Endodermal cell (in vitro differentiated cells): ENCODE results near the gene UNC5CL. TPM values are rescaled to one million over a fixed set of nuclear protein-coding genes. Genes with fewer than 3 reads are reported as not detected.
A peak's percentile ranks its signal among the peaks of the same experiment; 100 is the strongest.
"Not testable (repeated sequence)": the region's sequence is repeated elsewhere in the genome, so short reads cannot be mapped to it uniquely, and the experiment has no call there.

Experiments used
- DNase-seq: peaks from one replicate; pipeline ENCODE4 v3.0.0-alpha.2; 2017
- H3K27ac ChIP-seq: 2 replicates; pipeline ENCODE4 v1.5.1; 2013; ENCODE audit warnings: mild to moderate bottlenecking, low read depth, low read length, moderate library complexity
- H3K27me3 ChIP-seq: 2 replicates; pipeline ENCODE4 v1.6.1; 2013; ENCODE audit warnings: mild to moderate bottlenecking, low read length, moderate library complexity; ENCODE audit not compliant: insufficient read depth, control insufficient read depth, poor library complexity, severe bottlenecking
- H3K36me3 ChIP-seq: 2 replicates; pipeline ENCODE4 v1.7.0; 2013; ENCODE audit warnings: mild to moderate bottlenecking, low read length, moderate library complexity; ENCODE audit not compliant: control insufficient read depth, insufficient read depth
- H3K4me1 ChIP-seq: one replicate; pipeline ENCODE4 v1.7.0; 2013; ENCODE audit warnings: low read length; ENCODE audit not compliant: control insufficient read depth, insufficient read depth
- H3K4me3 ChIP-seq: 2 replicates; pipeline ENCODE4 v1.5.1; 2013; ENCODE audit warnings: mild to moderate bottlenecking, low read length, moderate library complexity
- H3K9ac ChIP-seq: 2 replicates; pipeline ENCODE4 v1.6.1; 2013; ENCODE audit warnings: mild to moderate bottlenecking, low read length, moderate library complexity; ENCODE audit not compliant: poor library complexity, severe bottlenecking; ENCODE audit errors: extremely low read depth
- H3K9me3 ChIP-seq: 2 replicates; pipeline ENCODE4 v1.6.1; 2013; ENCODE audit warnings: mild to moderate bottlenecking, low read length, moderate library complexity; ENCODE audit not compliant: control insufficient read depth
- H3K27ac Mint-ChIP-seq: 2 replicates; pipeline ENCODE4 v1.8.0; 2020; ENCODE audit warnings: mixed read lengths
- H3K27me3 Mint-ChIP-seq: 2 replicates; pipeline ENCODE4 v1.8.0; 2021; ENCODE audit warnings: mild to moderate bottlenecking, mixed read lengths; ENCODE audit not compliant: insufficient read depth
- H3K36me3 Mint-ChIP-seq: 2 replicates; pipeline ENCODE4 v1.8.0; 2020; ENCODE audit warnings: low read depth, mixed read lengths
- H3K4me1 Mint-ChIP-seq: 2 replicates; pipeline ENCODE4 v1.8.0; 2020; ENCODE audit warnings: mixed read lengths
- H3K4me3 Mint-ChIP-seq: 2 replicates; pipeline ENCODE4 v1.8.0; 2020; ENCODE audit warnings: mild to moderate bottlenecking, moderate library complexity, mixed read lengths
- H3K9me3 Mint-ChIP-seq: 2 replicates; pipeline ENCODE4 v1.8.0; 2020; ENCODE audit warnings: mild to moderate bottlenecking, mixed read lengths
- CTCF ChIP-seq: fragments of 200-600 bp; sonication (generic); conservative IDR thresholded peaks from 2 replicates; pipeline ENCODE4 v1.5.0; 2021; ENCODE audit warnings: antibody characterized with exemption, mild to moderate bottlenecking
- WGBS, 2 experiments: methylation state at CpG; one replicate each; pipeline versions ENCODE4 v1.1.5 to v1.1.7; 2013; ENCODE audit warnings: missing lambda C conversion rate in 2 of 2, mixed read lengths in 1 of 2; ENCODE audit not compliant: insufficient coverage in 1 of 2, insufficient read length in 1 of 2; 5-methylcytosine and 5-hydroxymethylcytosine counted together
- total RNA-seq, 2 donors: library from RNA; stranded (reverse); fragmentation: NEBNext Ultra II Directional in 1 of 2; extraction: Animal tissue kit (Norgen Biotek cat#: 25700) in 1 of 2; gene quantifications; 2 replicates in 1 of 2; 3 replicates in 1 of 2; pipeline ENCODE4 v1.2.1, GENCODE V29; 2021

The UNC5CL gene
- total RNA-seq, 2 donors from 2014 or later = 3.8 to 4.7 TPM

DNA sequence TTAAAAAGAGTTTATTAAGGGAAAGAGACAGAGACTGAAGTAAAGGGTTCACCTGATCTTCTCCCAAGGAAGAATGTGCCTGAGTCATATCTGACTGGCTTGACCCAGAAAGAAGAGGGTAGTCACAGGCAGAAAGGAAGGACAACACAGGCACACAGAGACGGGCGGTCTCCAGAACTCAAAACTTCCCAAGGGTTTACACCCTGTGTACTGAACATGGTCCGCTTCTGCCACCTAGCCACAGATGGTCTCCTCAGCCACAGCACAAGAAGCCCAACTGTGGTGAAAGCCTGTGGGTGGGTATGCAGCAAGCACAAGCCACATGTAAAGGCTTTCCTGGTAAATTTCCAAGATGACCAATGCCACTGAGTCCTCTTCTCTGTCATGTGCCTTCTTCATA lies 17.2 kb downstream of the UNC5CL start:
- H3K9ac ChIP-seq = no peak overlapping the region
- H3K27me3 ChIP-seq = no peaks in the 10 kb centered on the region
- Mint-ChIP-seq H3K27ac (no peak overlapping the region), H3K9me3 (peaks cover 6% of the 10 kb centered on the region), H3K4me3 (no peak overlapping the region), H3K4me1 (peaks cover 3% of the 10 kb centered on the region), H3K27me3 (no peaks in the 10 kb centered on the region), H3K36me3 (peaks cover 4% of the 10 kb centered on the region)
- WGBS, 2 experiments = 82 to 85% methylated on average over 2 to 3 of the region's 3 CpGs
- DNase-seq = peak; percentile 65
- H3K4me3 ChIP-seq = no peak overlapping the region
- peaks cover 7% of the 10 kb centered on the region for H3K9me3 ChIP-seq
- TF ChIP-seq CTCF = peak; percentile 52
- H3K4me1 ChIP-seq = no peaks in the 10 kb centered on the region
- no peaks in the 10 kb centered on the region for H3K36me3 ChIP-seq
- H3K27ac ChIP-seq = no peak overlapping the region

DNA sequence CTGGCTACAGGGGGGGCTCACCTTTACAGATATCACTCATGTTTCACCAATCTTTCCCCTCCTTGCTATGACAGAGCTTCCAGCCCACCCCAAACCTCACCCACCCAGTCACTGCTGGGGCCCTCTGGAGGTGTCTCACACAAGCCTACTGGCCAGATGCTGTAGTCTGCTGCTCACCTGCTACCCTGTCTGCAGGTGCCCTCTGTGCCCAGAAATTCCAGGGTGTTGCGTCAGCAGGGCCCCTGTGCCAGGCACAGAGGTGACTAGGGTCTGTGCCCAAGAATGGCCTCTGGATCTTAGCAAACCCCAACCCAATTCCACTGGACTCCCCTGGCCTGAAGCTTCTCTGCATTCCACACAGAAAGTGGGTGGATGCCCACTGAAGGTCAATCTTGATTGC lies 21.4 kb downstream of the UNC5CL start:
- no peaks in the 10 kb centered on the region for H3K36me3 ChIP-seq
- Mint-ChIP-seq H3K9me3 (peaks cover 6% of the 10 kb centered on the region), H3K4me1 (peaks cover 3% of the 10 kb centered on the region), H3K27me3 (no peaks in the 10 kb centered on the region), H3K4me3 (no peak overlapping the region), H3K27ac (no peak overlapping the region), H3K36me3 (no peaks in the 10 kb centered on the region)
- no peaks in the 10 kb centered on the region for H3K4me1 ChIP-seq
- no peaks in the 10 kb centered on the region for H3K27me3 ChIP-seq
- H3K27ac ChIP-seq = no peak overlapping the region
- H3K9ac ChIP-seq = no peak overlapping the region
- peaks cover 7% of the 10 kb centered on the region for H3K9me3 ChIP-seq
- H3K4me3 ChIP-seq = no peak overlapping the region
- TF ChIP-seq CTCF = no peak
- DNase-seq = no peak
- WGBS, 2 experiments = 83 to 97% methylated on average over 1 of the region's 1 CpG

GRCh38 chr6:41015860-41016259 lies 23.2 kb downstream of the UNC5CL start:
- not testable (repeated sequence) for H3K27ac ChIP-seq, H3K9ac ChIP-seq, H3K27ac Mint-ChIP-seq, DNase-seq, H3K4me1 ChIP-seq, H3K27me3 ChIP-seq, H3K9me3 Mint-ChIP-seq, H3K4me1 Mint-ChIP-seq, H3K4me3 ChIP-seq, H3K9me3 ChIP-seq, H3K27me3 Mint-ChIP-seq, H3K36me3 ChIP-seq, H3K4me3 Mint-ChIP-seq, H3K36me3 Mint-ChIP-seq
- WGBS, 2 experiments = 99% methylated on average over 4 of the region's 5 CpGs; no CpG with 5 or more reads in 1 of the 2 experiments

GRCh38 chr6:41014780-41015179 lies 24.2 kb downstream of the UNC5CL start:
- Histone ChIP-seq H3K4me3 (no peak overlapping the region), H3K9ac (no peak overlapping the region), H3K4me1 (no peaks in the 10 kb centered on the region), H3K27ac (no peak overlapping the region), H3K36me3 (no peaks in the 10 kb centered on the region), H3K9me3 (no peaks in the 10 kb centered on the region), H3K27me3 (no peaks in the 10 kb centered on the region)
- Mint-ChIP-seq H3K4me1 (peaks cover 3% of the 10 kb centered on the region), H3K36me3 (no peaks in the 10 kb centered on the region), H3K4me3 (no peak overlapping the region), H3K27ac (no peak overlapping the region), H3K27me3 (no peaks in the 10 kb centered on the region), H3K9me3 (no peaks in the 10 kb centered on the region)
- no peak for DNase-seq
- TF ChIP-seq CTCF = no peak
- 89% methylated on average over 4 of the region's 4 CpGs for WGBS, 2 experiments
